NCI-H1436 (cell line): ENCODE data around the gene FOXRED2.

Source experiments
- DNase-seq: peaks from one replicate; lab custom pipeline; 2025; lab: John Stamatoyannopoulos, UW

Gene FOXRED2

GRCh38 chr22:36514766-36515165 lies 7.9 kb upstream of the FOXRED2 start:
- no peak for DNase-seq

GRCh38 chr22:36512991-36513390 lies 6.2 kb upstream of the FOXRED2 start:
- DNase-seq = no peak

- no peak for DNase-seq
Observed at GRCh38 chr22:36512333-36512732, 5.5 kb upstream of the FOXRED2 start.

- no peak for DNase-seq
Observed at GRCh38 chr22:36510966-36511881, 4.4 kb upstream of the FOXRED2 start.

GRCh38 chr22:36510384-36510783 lies 3.5 kb upstream of the FOXRED2 start:
- DNase-seq = no peak

- DNase-seq = no peak
Observed at GRCh38 chr22:36507518-36508010, 724 bp upstream of the FOXRED2 start.

GRCh38 chr22:36505998-36506635 lies 723 bp downstream of the FOXRED2 start:
- DNase-seq = no peak

- no peak for DNase-seq
Observed at GRCh38 chr22:36497910-36498665, 8.8 kb downstream of the FOXRED2 start.

GRCh38 chr22:36493690-36494110 lies 13.1 kb downstream of the FOXRED2 start:
- no peak for DNase-seq

- no peak for DNase-seq
Observed at GRCh38 chr22:36492109-36492508, 14.7 kb downstream of the FOXRED2 start.

- no peak for DNase-seq
Observed at GRCh38 chr22:36491155-36491554, 15.7 kb downstream of the FOXRED2 start.

- DNase-seq = no peak
Observed at GRCh38 chr22:36486619-36487384, 20.0 kb downstream of the FOXRED2 start.

GRCh38 chr22:36481393-36482168 lies 25.3 kb downstream of the FOXRED2 start, which contains the start of gene TXN2:
Gene TXN2 (minus strand): TSS chr22:36481640. CDS start chr22:36480837, 803 bp downstream.
- peak; percentile 96 for DNase-seq

- DNase-seq = no peak
Observed at GRCh38 chr22:36480941-36481392, 25.9 kb downstream of the FOXRED2 start.

- DNase-seq = no peak
Observed at GRCh38 chr22:36478966-36479365, 27.9 kb downstream of the FOXRED2 start.

GRCh38 chr22:36475341-36475740 lies 31.5 kb downstream of the FOXRED2 start:
- DNase-seq = no peak

- no peak for DNase-seq
Observed at GRCh38 chr22:36472689-36473088, 34.2 kb downstream of the FOXRED2 start.

- DNase-seq = no peak
Observed at GRCh38 chr22:36471341-36471821, 35.5 kb downstream of the FOXRED2 start.

GRCh38 chr22:36470994-36471331 lies 35.9 kb downstream of the FOXRED2 start:
- DNase-seq = no peak

- peak; percentile 71 for DNase-seq
Observed at GRCh38 chr22:36470162-36470993, 36.5 kb downstream of the FOXRED2 start.
